HepG2 (cell line): ENCODE measurements around the gene PCGF5. TPM values are rescaled to one million over a fixed set of nuclear protein-coding genes. Genes with fewer than 3 reads are reported as not detected.
A peak's percentile ranks its signal among the peaks of the same experiment; 100 is the strongest.

Experiments
- KLF6 ChIP-seq: IDR thresholded peaks from 2 replicates; pipeline ENCODE4 v1.8.0; 2016; ENCODE audit warnings: missing biosample characterization, missing genetic modification reagents
- NFE2L1 ChIP-seq: sonication (generic); formaldehyde crosslinking; IDR thresholded peaks from 2 replicates; pipeline ENCODE4 v1.4.0; 2020; ENCODE audit warnings: missing genetic modification reagents, mild to moderate bottlenecking, borderline replicate concordance
- ZNF251 ChIP-seq: sonication (generic); formaldehyde crosslinking; IDR thresholded peaks from 2 replicates; pipeline ENCODE4 v1.9.0; 2021; ENCODE audit warnings: mild to moderate bottlenecking, missing genetic modification reagents
- ZNF253 ChIP-seq: sonication (generic); formaldehyde crosslinking; IDR thresholded peaks from 2 replicates; pipeline ENCODE4 v1.8.0; 2022; ENCODE audit warnings: mild to moderate bottlenecking, missing genetic modification reagents, borderline replicate concordance
- ZNF326 ChIP-seq: sonication (generic); formaldehyde crosslinking; IDR thresholded peaks from 2 replicates; pipeline ENCODE4 v1.4.0; 2020; ENCODE audit warnings: missing genetic modification reagents, borderline replicate concordance
- polyA plus RNA-seq, 8 experiments: library from polyadenylated mRNA; depleted of rRNA in 3 of 8; stranded (reverse) in 7 of 8; unstranded in 1 of 8; fragments of >200 nt; fragmentation: Illumina TruSeq in 4 of 8; extraction: Trizol in 4 of 8; gene quantifications; 2 replicates each; pipeline versions ENCODE4 v1.2.1 to v1.2.3, GENCODE V29; 2011 to 2016; ENCODE audit warnings: low read depth in 4 of 8, missing spikeins in 1 of 8, mixed read lengths in 1 of 8; ENCODE audit not compliant: insufficient read depth in 1 of 8
- total RNA-seq, 5 experiments: library from RNA; depleted of rRNA; stranded (reverse); fragments of >200 nt; fragmentation: Illumina TruSeq; extraction: Trizol; gene quantifications; 2 replicates each; pipeline ENCODE4 v1.2.3, GENCODE V29; 2016; ENCODE audit warnings: low read depth in 1 of 5
- TF ChIP-seq, protein P1 (sequence below): sonication (generic); formaldehyde crosslinking; conservative IDR thresholded peaks from 2 replicates; pipeline ENCODE4 v1.8.0; 2022; ENCODE audit warnings: mild to moderate bottlenecking, moderate library complexity, missing genetic modification reagents
- TF ChIP-seq, protein P2 (sequence below), 2 experiments: IDR thresholded peaks; 2 replicates each; pipeline ENCODE4 v1.6.1; 2011 to 2012; ENCODE audit warnings: low read length in 2 of 2, borderline replicate concordance in 1 of 2, low read depth in 1 of 2, mild to moderate bottlenecking in 1 of 2, moderate library complexity in 1 of 2
- TF ChIP-seq, protein P3 (sequence below): sonication (generic); formaldehyde crosslinking; IDR thresholded peaks from 2 replicates; pipeline ENCODE4 v1.9.0; 2021; ENCODE audit warnings: missing genetic modification reagents, borderline replicate concordance
- TF ChIP-seq, protein P4 (sequence below): sonication (generic); formaldehyde crosslinking; IDR thresholded peaks from 2 replicates; pipeline ENCODE4 v1.5.0; 2020; ENCODE audit warnings: mild to moderate bottlenecking, missing genetic modification reagents
- TF ChIP-seq, protein P5 (sequence below), 2 experiments: sonication (generic) in 1 of 2; formaldehyde crosslinking in 1 of 2; IDR thresholded peaks; 2 replicates each; pipeline versions ENCODE4 v1.4.0 to v1.6.1; 2016 to 2020; ENCODE audit warnings: borderline replicate concordance in 1 of 2, low read depth in 1 of 2, mild to moderate bottlenecking in 1 of 2, missing genetic modification reagents in 1 of 2

Gene PCGF5
- total and polyA plus RNA-seq, 2 of the 13 experiments (the other 11 are each of a cell fraction or from before 2014, with no cell fraction given), result 61.3 to 138 TPM

DNA sequence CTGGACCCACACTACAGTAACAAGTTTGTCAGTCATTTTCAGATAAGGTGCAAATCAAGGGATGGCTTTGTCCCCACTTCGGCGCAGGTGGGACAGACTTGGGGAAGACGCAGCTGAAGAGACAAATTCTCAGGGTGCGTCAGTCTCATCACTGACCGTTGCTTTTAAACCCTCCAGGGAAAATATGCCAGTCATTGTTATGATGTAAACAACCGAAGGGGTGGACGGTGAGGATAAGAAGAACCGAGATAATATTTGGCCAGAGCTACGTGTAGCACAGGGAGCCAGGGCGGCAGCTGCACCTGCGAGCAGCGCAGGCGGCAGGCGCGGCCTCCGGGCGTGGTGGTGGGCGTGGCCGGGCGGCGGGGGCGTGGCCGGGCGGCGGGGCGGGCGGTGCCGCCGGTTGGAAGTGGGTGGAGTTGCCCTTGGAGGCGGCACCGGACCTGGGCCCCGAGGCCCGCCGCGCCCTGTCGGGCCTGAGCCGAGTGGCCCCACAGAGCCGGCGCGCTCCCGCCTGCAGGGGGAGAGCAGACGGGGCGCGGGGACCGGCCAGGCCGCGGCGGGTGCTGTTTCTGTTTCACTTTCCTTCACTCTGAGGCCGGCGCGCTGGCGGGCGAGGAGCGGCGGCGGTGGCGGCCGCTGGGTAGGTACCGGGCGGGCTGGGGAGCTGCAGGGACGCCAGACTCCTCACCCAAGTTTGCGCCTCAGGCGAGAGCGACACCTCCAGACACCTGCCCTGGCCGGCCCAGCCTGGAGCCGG lies at the start of gene PCGF5 (continued):
- TF ChIP-seq, protein P1, sequence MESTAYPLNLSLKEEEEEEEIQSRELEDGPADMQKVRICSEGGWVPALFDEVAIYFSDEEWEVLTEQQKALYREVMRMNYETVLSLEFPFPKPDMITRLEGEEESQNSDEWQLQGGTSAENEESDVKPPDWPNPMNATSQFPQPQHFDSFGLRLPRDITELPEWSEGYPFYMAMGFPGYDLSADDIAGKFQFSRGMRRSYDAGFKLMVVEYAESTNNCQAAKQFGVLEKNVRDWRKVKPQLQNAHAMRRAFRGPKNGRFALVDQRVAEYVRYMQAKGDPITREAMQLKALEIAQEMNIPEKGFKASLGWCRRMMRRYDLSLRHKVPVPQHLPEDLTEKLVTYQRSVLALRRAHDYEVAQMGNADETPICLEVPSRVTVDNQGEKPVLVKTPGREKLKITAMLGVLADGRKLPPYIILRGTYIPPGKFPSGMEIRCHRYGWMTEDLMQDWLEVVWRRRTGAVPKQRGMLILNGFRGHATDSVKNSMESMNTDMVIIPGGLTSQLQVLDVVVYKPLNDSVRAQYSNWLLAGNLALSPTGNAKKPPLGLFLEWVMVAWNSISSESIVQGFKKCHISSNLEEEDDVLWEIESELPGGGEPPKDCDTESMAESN, result no peak
- TF ChIP-seq ZNF326 (CRISPR knock-in tag) (no peak), NFE2L1 (CRISPR knock-in tag) (no peak), ZNF253 (CRISPR knock-in tag) (no peak), KLF6 (CRISPR knock-in tag) (no peak), ZNF251 (CRISPR knock-in tag) (no peak)
- TF ChIP-seq, protein P2, sequence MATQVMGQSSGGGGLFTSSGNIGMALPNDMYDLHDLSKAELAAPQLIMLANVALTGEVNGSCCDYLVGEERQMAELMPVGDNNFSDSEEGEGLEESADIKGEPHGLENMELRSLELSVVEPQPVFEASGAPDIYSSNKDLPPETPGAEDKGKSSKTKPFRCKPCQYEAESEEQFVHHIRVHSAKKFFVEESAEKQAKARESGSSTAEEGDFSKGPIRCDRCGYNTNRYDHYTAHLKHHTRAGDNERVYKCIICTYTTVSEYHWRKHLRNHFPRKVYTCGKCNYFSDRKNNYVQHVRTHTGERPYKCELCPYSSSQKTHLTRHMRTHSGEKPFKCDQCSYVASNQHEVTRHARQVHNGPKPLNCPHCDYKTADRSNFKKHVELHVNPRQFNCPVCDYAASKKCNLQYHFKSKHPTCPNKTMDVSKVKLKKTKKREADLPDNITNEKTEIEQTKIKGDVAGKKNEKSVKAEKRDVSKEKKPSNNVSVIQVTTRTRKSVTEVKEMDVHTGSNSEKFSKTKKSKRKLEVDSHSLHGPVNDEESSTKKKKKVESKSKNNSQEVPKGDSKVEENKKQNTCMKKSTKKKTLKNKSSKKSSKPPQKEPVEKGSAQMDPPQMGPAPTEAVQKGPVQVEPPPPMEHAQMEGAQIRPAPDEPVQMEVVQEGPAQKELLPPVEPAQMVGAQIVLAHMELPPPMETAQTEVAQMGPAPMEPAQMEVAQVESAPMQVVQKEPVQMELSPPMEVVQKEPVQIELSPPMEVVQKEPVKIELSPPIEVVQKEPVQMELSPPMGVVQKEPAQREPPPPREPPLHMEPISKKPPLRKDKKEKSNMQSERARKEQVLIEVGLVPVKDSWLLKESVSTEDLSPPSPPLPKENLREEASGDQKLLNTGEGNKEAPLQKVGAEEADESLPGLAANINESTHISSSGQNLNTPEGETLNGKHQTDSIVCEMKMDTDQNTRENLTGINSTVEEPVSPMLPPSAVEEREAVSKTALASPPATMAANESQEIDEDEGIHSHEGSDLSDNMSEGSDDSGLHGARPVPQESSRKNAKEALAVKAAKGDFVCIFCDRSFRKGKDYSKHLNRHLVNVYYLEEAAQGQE (IDR thresholded peaks at IDR 0.05; ENCODE audit: borderline replicate concordance in 1 of 2, low read depth in 1 of 2, low read length in 2 of 2), result 0 out of 4 replicates have a peak, but pooled peaks of 1 of the 2 experiments have one; percentile 41
- TF ChIP-seq, protein P3, sequence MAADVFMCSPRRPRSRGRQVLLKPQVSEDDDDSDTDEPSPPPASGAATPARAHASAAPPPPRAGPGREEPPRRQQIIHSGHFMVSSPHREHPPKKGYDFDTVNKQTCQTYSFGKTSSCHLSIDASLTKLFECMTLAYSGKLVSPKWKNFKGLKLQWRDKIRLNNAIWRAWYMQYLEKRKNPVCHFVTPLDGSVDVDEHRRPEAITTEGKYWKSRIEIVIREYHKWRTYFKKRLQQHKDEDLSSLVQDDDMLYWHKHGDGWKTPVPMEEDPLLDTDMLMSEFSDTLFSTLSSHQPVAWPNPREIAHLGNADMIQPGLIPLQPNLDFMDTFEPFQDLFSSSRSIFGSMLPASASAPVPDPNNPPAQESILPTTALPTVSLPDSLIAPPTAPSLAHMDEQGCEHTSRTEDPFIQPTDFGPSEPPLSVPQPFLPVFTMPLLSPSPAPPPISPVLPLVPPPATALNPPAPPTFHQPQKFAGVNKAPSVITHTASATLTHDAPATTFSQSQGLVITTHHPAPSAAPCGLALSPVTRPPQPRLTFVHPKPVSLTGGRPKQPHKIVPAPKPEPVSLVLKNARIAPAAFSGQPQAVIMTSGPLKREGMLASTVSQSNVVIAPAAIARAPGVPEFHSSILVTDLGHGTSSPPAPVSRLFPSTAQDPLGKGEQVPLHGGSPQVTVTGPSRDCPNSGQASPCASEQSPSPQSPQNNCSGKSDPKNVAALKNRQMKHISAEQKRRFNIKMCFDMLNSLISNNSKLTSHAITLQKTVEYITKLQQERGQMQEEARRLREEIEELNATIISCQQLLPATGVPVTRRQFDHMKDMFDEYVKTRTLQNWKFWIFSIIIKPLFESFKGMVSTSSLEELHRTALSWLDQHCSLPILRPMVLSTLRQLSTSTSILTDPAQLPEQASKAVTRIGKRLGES (CRISPR knock-in tag), result no peak
- TF ChIP-seq, protein P4, sequence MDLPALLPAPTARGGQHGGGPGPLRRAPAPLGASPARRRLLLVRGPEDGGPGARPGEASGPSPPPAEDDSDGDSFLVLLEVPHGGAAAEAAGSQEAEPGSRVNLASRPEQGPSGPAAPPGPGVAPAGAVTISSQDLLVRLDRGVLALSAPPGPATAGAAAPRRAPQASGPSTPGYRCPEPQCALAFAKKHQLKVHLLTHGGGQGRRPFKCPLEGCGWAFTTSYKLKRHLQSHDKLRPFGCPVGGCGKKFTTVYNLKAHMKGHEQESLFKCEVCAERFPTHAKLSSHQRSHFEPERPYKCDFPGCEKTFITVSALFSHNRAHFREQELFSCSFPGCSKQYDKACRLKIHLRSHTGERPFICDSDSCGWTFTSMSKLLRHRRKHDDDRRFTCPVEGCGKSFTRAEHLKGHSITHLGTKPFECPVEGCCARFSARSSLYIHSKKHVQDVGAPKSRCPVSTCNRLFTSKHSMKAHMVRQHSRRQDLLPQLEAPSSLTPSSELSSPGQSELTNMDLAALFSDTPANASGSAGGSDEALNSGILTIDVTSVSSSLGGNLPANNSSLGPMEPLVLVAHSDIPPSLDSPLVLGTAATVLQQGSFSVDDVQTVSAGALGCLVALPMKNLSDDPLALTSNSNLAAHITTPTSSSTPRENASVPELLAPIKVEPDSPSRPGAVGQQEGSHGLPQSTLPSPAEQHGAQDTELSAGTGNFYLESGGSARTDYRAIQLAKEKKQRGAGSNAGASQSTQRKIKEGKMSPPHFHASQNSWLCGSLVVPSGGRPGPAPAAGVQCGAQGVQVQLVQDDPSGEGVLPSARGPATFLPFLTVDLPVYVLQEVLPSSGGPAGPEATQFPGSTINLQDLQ, result no peak
- TF ChIP-seq, protein P5, sequence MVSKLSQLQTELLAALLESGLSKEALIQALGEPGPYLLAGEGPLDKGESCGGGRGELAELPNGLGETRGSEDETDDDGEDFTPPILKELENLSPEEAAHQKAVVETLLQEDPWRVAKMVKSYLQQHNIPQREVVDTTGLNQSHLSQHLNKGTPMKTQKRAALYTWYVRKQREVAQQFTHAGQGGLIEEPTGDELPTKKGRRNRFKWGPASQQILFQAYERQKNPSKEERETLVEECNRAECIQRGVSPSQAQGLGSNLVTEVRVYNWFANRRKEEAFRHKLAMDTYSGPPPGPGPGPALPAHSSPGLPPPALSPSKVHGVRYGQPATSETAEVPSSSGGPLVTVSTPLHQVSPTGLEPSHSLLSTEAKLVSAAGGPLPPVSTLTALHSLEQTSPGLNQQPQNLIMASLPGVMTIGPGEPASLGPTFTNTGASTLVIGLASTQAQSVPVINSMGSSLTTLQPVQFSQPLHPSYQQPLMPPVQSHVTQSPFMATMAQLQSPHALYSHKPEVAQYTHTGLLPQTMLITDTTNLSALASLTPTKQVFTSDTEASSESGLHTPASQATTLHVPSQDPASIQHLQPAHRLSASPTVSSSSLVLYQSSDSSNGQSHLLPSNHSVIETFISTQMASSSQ (IDR thresholded peaks at IDR 0.05; ENCODE audit: low read depth), result no peak; the same call in 1 of the 2 replicates
- TF ChIP-seq, protein P5 (CRISPR knock-in tag; IDR thresholded peaks at IDR 0.05; ENCODE audit: borderline replicate concordance), result peak; percentile 35; the same call in 1 of the 2 replicates
